GM12801 (cell line): ENCODE measurements around the gene GARIN5A.

Source experiments
- TF ChIP-seq, protein P1 (sequence below): IDR thresholded peaks from one replicate; pipeline ENCODE4 v1.5.1; 2011; ENCODE audit warnings: control low read depth; ENCODE audit not compliant: insufficient read length; ENCODE audit errors: extremely low read depth

The GARIN5A gene

GRCh38 chr19:50512112-50512998 is 35.7 kb upstream of the GARIN5A start:
- TF ChIP-seq, protein P1, sequence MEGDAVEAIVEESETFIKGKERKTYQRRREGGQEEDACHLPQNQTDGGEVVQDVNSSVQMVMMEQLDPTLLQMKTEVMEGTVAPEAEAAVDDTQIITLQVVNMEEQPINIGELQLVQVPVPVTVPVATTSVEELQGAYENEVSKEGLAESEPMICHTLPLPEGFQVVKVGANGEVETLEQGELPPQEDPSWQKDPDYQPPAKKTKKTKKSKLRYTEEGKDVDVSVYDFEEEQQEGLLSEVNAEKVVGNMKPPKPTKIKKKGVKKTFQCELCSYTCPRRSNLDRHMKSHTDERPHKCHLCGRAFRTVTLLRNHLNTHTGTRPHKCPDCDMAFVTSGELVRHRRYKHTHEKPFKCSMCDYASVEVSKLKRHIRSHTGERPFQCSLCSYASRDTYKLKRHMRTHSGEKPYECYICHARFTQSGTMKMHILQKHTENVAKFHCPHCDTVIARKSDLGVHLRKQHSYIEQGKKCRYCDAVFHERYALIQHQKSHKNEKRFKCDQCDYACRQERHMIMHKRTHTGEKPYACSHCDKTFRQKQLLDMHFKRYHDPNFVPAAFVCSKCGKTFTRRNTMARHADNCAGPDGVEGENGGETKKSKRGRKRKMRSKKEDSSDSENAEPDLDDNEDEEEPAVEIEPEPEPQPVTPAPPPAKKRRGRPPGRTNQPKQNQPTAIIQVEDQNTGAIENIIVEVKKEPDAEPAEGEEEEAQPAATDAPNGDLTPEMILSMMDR, result no peak

DNA sequence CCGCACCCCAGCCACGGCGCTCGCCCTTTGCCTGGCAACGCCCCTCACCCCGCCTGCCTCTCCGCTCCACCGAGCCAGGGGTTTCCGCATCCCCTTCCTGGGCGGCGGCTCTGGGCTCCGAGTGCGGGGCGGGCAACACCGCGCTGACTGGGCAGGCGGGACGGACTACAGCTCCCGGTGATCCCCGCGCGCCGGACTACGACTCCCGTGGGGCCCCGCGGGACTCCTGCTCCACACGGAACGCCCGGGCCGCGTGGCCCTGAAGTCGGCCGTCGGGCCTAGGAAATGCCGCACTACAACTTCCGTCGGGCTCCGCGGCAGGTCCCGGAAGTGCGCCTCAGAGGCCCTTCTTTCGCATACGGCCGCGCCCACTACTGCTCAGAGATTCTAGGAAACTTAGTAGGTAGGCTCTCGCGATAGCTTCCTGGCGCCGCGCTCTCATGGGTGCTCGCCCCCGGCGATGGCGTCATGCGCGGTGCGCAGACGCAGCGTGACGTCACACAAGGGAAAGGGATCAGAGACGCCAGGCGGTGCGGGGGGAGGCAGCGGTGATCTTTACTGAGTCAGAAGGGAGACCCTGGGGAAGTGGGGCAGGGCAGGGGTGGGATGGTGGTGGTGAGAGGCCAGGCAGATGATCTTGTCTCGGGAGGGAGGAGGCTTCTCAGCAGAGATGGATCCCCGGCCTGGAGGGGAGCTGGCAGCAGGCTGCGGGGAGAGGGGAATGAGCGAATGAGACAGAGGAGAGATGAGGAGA is 34.6 kb upstream of the GARIN5A start, which contains the start of gene JOSD2:
Gene JOSD2 (minus strand): TSS at position 123 of the 754 bp plus-strand sequence. CDS start 760 bp downstream, outside the sequence.
- TF ChIP-seq, protein P1, result no peak

- TF ChIP-seq, protein P1, result no peak
Observed at GRCh38 chr19:50510700-50511068, 34.0 kb upstream of the GARIN5A start.

DNA sequence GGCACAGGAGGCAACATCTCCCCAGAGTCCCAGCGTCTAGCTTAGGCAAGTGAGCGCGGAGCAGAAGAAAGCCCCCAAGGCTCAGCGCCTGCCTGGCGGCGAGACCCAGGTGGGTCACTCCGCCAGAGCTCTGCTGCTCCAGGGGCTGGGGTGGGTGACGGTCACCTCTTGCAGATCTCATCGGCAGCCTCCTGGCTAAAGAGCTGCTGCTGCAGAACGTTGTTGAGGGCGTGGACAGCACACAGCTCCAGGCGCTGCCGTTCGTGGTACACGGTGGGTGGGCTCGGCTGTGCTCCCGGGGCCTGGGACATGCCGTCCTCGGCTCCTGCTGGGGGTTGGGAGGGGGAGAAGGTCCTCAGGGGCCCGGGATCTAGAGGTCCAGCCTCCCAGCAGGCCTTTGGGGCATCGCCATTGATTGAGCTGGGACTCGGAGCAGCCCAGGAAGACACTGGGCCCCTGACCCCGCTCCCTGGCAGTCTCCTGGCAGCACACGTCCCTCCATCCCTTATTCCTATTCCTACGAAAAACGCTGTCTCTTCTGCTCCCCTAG is 33.5 kb upstream of the GARIN5A start:
- TF ChIP-seq, protein P1, result no peak

DNA sequence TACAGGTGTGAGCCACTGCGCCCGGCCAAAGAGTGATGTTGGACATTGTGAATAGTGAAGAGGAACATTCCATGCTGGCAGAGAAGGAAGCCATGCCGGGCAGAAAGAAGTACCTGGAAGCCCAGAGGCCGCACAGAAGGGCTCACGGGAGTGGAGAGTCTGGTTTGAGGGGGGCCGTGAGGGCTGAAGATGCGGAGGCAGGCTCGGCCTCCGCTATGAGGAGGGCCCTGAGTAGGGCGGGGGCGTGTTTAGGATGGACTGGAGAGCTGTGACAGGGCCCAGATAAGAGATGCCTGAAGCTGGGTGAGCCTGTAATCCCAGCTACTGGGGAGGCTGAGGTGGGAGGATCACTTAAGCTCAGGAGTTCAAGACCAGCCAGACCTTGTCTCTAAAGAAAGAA is 32.7 kb upstream of the GARIN5A start:
- TF ChIP-seq, protein P1, result no peak

GRCh38 chr19:50508843-50509190 is 32.2 kb upstream of the GARIN5A start:
- TF ChIP-seq, protein P1, result no peak

GRCh38 chr19:50507376-50507775 is 30.7 kb upstream of the GARIN5A start:
- TF ChIP-seq, protein P1, result no peak
